K562 (cell line): ENCODE data around the gene NKAIN1. TPM values are rescaled to one million over a fixed set of nuclear protein-coding genes. Genes with fewer than 3 reads are reported as not detected.

ENCODE experiments used
- ADNP ChIP-seq: fragments of 200-800 bp; sonication (Bioruptor generic); IDR thresholded peaks from 2 replicates; pipeline ENCODE4 v1.6.1; 2016; ENCODE audit warnings: missing genetic modification characterization, missing compliant biosample characterization
- BRD9 ChIP-seq: fragments of 450-650 bp; IDR thresholded peaks from 2 replicates; pipeline ENCODE4 v1.6.1; 2018; ENCODE audit warnings: low read depth; ENCODE audit not compliant: partially characterized antibody
- CBX8 ChIP-seq: fragments of 200-600 bp; sonication (generic); IDR thresholded peaks from 2 replicates; pipeline ENCODE4 v1.6.1; 2012; ENCODE audit warnings: borderline replicate concordance, mixed run types, low read depth, mild to moderate bottlenecking, moderate library complexity, mixed read lengths, low read length, control low read depth, inconsistent platforms; ENCODE audit not compliant: poor library complexity, severe bottlenecking; ENCODE audit errors: extremely low read depth
- CEBPG ChIP-seq, 3 experiments: fragments of 200-800 bp in 1 of 3; sonication (Bioruptor generic) in 1 of 3; sonication (generic) in 1 of 3; formaldehyde crosslinking in 1 of 3; IDR thresholded peaks in 2 of 3; conservative IDR thresholded peaks in 1 of 3; 2 replicates each; pipeline versions ENCODE4 v1.6.1 to v1.8.0; 2016 to 2022; ENCODE audit warnings: missing compliant biosample characterization in 2 of 3, missing genetic modification characterization in 2 of 3, mild to moderate bottlenecking in 1 of 3, missing genetic modification reagents in 1 of 3
- CHD2 ChIP-seq: IDR thresholded peaks from 2 replicates; pipeline ENCODE4 v1.6.1; 2011; ENCODE audit warnings: low read depth, low read length
- DIDO1 ChIP-seq: fragments of 450-650 bp; IDR thresholded peaks from 2 replicates; pipeline ENCODE4 v1.6.1; 2016; ENCODE audit warnings: low read depth, missing biosample characterization, missing genetic modification characterization
- FOXM1 ChIP-seq, 2 experiments: fragments of 450-650 bp in 1 of 2; sonication (generic) in 1 of 2; formaldehyde crosslinking in 1 of 2; IDR thresholded peaks; 2 replicates each; pipeline versions ENCODE4 v1.6.1 to v1.9.0; 2017 to 2022; ENCODE audit warnings: low read depth in 2 of 2, mild to moderate bottlenecking in 2 of 2, missing genetic modification reagents in 1 of 2, moderate library complexity in 1 of 2
- HDAC1 ChIP-seq, 2 experiments: fragments of 450-650 bp; IDR thresholded peaks; 2 replicates each; pipeline ENCODE4 v1.6.1; 2016 to 2017; ENCODE audit warnings: inconsistent platforms in 1 of 2, mild to moderate bottlenecking in 1 of 2, moderate library complexity in 1 of 2
- HLTF ChIP-seq: fragments of 450-650 bp; IDR thresholded peaks from 2 replicates; pipeline ENCODE4 v1.6.1; 2016
- KDM5B ChIP-seq: fragments of 200-600 bp; sonication (generic); IDR thresholded peaks from 2 replicates; pipeline ENCODE4 v1.6.1; 2012; ENCODE audit warnings: low read depth, mild to moderate bottlenecking, moderate library complexity, low read length, control low read depth, inconsistent platforms; ENCODE audit not compliant: insufficient replicate concordance
- NR0B1 ChIP-seq: fragments of 450-650 bp; IDR thresholded peaks from one replicate; pipeline ENCODE4 v1.6.1; 2018; ENCODE audit warnings: mild to moderate bottlenecking, moderate library complexity; ENCODE audit not compliant: partially characterized antibody
- PURB ChIP-seq: sonication (generic); formaldehyde crosslinking; IDR thresholded peaks from 2 replicates; pipeline ENCODE4 v1.9.0; 2021; ENCODE audit warnings: low read depth, mild to moderate bottlenecking, missing genetic modification reagents
- TOE1 ChIP-seq, 2 experiments: fragments of 450-650 bp in 1 of 2; sonication (generic) in 1 of 2; formaldehyde crosslinking in 1 of 2; IDR thresholded peaks; 2 replicates each; pipeline versions ENCODE4 v1.7.1 to v1.8.0; 2016 to 2022; ENCODE audit warnings: borderline replicate concordance in 2 of 2, mild to moderate bottlenecking in 2 of 2, antibody characterized with exemption in 1 of 2, inconsistent platforms in 1 of 2, low read depth in 1 of 2, missing genetic modification reagents in 1 of 2, moderate library complexity in 1 of 2
- TRIM28 ChIP-seq: fragments of 450-650 bp; IDR thresholded peaks from 2 replicates; pipeline ENCODE4 v1.6.1; 2017
- WHSC1 ChIP-seq: IDR thresholded peaks from one replicate; pipeline ENCODE4 v1.6.1; 2012; ENCODE audit warnings: low read length, control low read depth, inconsistent platforms
- ZBTB11 ChIP-seq, 3 experiments: fragments of 200-800 bp in 1 of 3; fragments of 250-450 bp in 1 of 3; fragments of 450-650 bp in 1 of 3; sonication (Bioruptor Pico) in 1 of 3; sonication (Bioruptor generic) in 1 of 3; formaldehyde crosslinking in 1 of 3; IDR thresholded peaks; 2 replicates each; pipeline versions ENCODE4 v1.6.1 to v1.8.0; 2016 to 2022; ENCODE audit warnings: mild to moderate bottlenecking in 2 of 3, missing genetic modification characterization in 2 of 3, missing compliant biosample characterization in 1 of 3, moderate library complexity in 1 of 3
- ZBTB7A ChIP-seq: IDR thresholded peaks from 2 replicates; pipeline ENCODE4 v1.6.1; 2011; ENCODE audit warnings: low read depth, mild to moderate bottlenecking, low read length, moderate library complexity, borderline replicate concordance; ENCODE audit not compliant: control insufficient read depth
- ZNF12 ChIP-seq: sonication (generic); formaldehyde crosslinking; IDR thresholded peaks from 2 replicates; pipeline ENCODE4 v1.4.0; 2020; ENCODE audit warnings: mild to moderate bottlenecking, missing genetic modification reagents
- ZNF431 ChIP-seq: sonication (generic); formaldehyde crosslinking; IDR thresholded peaks from 2 replicates; pipeline ENCODE4 v1.8.0; 2022; ENCODE audit warnings: mild to moderate bottlenecking, missing genetic modification reagents
- ZNF830 ChIP-seq: fragments of 250-450 bp; sonication (Bioruptor Pico); IDR thresholded peaks from 2 replicates; pipeline ENCODE4 v1.5.0; 2021; ENCODE audit warnings: mild to moderate bottlenecking
- polyA plus RNA-seq, 8 experiments: library from polyadenylated mRNA; depleted of rRNA in 4 of 8; stranded (reverse) in 5 of 8; unstranded in 3 of 8; fragments of >200 nt; fragmentation: Nextera tagmentation in 2 of 8; fragmentation: Illumina TruSeq in 1 of 8; extraction: Ambion mirVana in 2 of 8; extraction: Trizol in 1 of 8; gene quantifications; 2 replicates each; pipeline versions ENCODE4 v1.2.1 to v1.2.3, GENCODE V29; 2011 to 2014; ENCODE audit warnings: inconsistent platforms in 1 of 8, missing spikeins in 1 of 8
- total RNA-seq, 7 experiments: library from RNA; depleted of rRNA in 6 of 7; stranded (reverse); fragments of >200 nt in 6 of 7; fragmentation: Illumina TruSeq in 2 of 7; extraction: Trizol in 2 of 7; gene quantifications; 2 replicates each; pipeline versions ENCODE4 v1.2.1 to v1.2.3, GENCODE V29; 2011 to 2021; ENCODE audit warnings: low replicate concordance in 1 of 7
- TF ChIP-seq, protein P1 (sequence below): fragments of 250-450 bp; sonication (Bioruptor Pico); IDR thresholded peaks from 2 replicates; pipeline ENCODE4 v1.5.0; 2020; ENCODE audit warnings: mild to moderate bottlenecking

The NKAIN1 gene
- total and polyA plus RNA-seq, 9 of the 15 experiments (the other 6 are each of a cell fraction or from before 2014, with no cell fraction given): 0.03 to 0.22 (median 0.04) TPM; not detected in 3

DNA sequence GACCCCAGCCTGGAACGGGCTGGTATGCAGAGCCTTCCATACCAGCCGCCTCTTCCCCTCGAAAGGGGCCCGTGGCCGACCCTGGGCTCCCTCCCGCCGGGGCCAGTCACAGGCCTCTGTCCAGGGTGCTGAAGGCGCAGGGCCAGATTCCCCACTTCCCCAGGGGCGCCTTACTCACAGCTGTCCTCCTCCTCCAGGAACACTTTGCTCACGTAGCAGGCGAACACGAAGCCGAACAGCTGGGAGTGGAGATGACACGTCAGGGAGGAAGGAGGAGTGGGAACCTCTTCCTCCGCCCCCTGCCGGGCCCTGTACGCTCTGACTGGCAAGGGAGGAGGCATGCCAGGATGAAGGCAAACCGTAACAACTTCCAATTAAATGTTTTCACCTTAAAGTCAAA, 57.3 kb downstream of the NKAIN1 start (continued):
- TF ChIP-seq ZNF12 (CRISPR knock-in tag) (no peak), BRD9 (no peak), TRIM28 (no peak), CHD2 (no peak), NR0B1 (no peak), CBX8 (no peak), DIDO1 (tag) (no peak), HLTF (no peak), ADNP (no peak), KDM5B (no peak), WHSC1 (no peak), ZNF431 (no peak; the same call in 1 of the 2 replicates), HDAC1 (IDR thresholded peaks at IDR 0.05) (peak in 1 of 2 experiments; percentile 66; a peak in 2 of 4 replicates), PURB (CRISPR knock-in tag) (no peak), ZBTB7A (peak; percentile 97; the same call in 1 of the 2 replicates), FOXM1 (IDR thresholded peaks at IDR 0.05; ENCODE audit: low read depth) (no peak), FOXM1 (CRISPR knock-in tag; IDR thresholded peaks at IDR 0.05; ENCODE audit: low read depth) (0 out of 2 replicates have a peak, but pooled peaks have one; percentile 85), ZNF830 (CRISPR knock-in tag) (no peak), TOE1 (IDR thresholded peaks at IDR 0.05; ENCODE audit: borderline replicate concordance) (no peak), TOE1 (CRISPR knock-in tag; IDR thresholded peaks at IDR 0.05; ENCODE audit: borderline replicate concordance, low read depth) (0 out of 2 replicates have a peak, but pooled peaks have one; percentile 77), ZBTB11 (CRISPR knock-in tag; IDR thresholded peaks at IDR 0.05) (no peak), CEBPG (CRISPR knock-in tag; IDR thresholded peaks at IDR 0.05) (no peak), CEBPG (tag; conservative IDR thresholded peaks at IDR 0.05 in 1 of 2, IDR thresholded peaks at IDR 0.05 in 1 of 2) (no peak)
- TF ChIP-seq, protein P1, sequence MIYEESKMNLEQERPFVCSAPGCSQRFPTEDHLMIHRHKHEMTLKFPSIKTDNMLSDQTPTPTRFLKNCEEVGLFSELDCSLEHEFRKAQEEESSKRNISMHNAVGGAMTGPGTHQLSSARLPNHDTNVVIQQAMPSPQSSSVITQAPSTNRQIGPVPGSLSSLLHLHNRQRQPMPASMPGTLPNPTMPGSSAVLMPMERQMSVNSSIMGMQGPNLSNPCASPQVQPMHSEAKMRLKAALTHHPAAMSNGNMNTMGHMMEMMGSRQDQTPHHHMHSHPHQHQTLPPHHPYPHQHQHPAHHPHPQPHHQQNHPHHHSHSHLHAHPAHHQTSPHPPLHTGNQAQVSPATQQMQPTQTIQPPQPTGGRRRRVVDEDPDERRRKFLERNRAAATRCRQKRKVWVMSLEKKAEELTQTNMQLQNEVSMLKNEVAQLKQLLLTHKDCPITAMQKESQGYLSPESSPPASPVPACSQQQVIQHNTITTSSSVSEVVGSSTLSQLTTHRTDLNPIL (CRISPR knock-in tag): no peak
